Neuronal stem cell (in vitro differentiated cells): ENCODE data around the gene GATA3.
A peak's percentile ranks its signal among the peaks of the same experiment; 100 is the strongest.

ENCODE experiments used
- DNase-seq: peaks from one replicate; pipeline ENCODE4 v3.0.0-alpha.2; 2013; ENCODE audit warnings: low spot score
- H2AFZ ChIP-seq: one replicate; pipeline ENCODE4 v1.6.1; 2013; ENCODE audit warnings: mild to moderate bottlenecking, low read length, inconsistent platforms
- H2AK5ac ChIP-seq: 2 replicates; pipeline ENCODE4 v1.6.1; 2013; ENCODE audit warnings: low read depth, mild to moderate bottlenecking, inconsistent platforms, low read length, moderate library complexity, mixed read lengths
- H2BK120ac ChIP-seq: 2 replicates; pipeline ENCODE4 v1.6.1; 2013; ENCODE audit warnings: low read depth, mild to moderate bottlenecking, inconsistent platforms, low read length, moderate library complexity, mixed read lengths
- H2BK12ac ChIP-seq: one replicate; pipeline ENCODE4 v1.6.1; 2013; ENCODE audit warnings: low read length, inconsistent platforms
- H2BK15ac ChIP-seq: 2 replicates; pipeline ENCODE4 v1.6.1; 2013; ENCODE audit warnings: mild to moderate bottlenecking, low read length, inconsistent platforms, mixed read lengths
- H2BK5ac ChIP-seq: one replicate; pipeline ENCODE4 v1.6.1; 2013; ENCODE audit warnings: inconsistent platforms, mild to moderate bottlenecking, low read length, moderate library complexity
- H3K14ac ChIP-seq: one replicate; pipeline ENCODE4 v1.6.1; 2013; ENCODE audit warnings: low read length, inconsistent platforms
- H3K18ac ChIP-seq: 2 replicates; pipeline ENCODE4 v1.6.1; 2013; ENCODE audit warnings: low read length, inconsistent platforms
- H3K23ac ChIP-seq: 2 replicates; pipeline ENCODE4 v1.6.1; 2013; ENCODE audit warnings: low read depth, mild to moderate bottlenecking, mixed read lengths, low read length, inconsistent platforms; ENCODE audit not compliant: poor library complexity
- H3K27ac ChIP-seq: replicated peaks from 3 replicates; pipeline ENCODE4 v1.5.1; 2013; ENCODE audit warnings: low read length, inconsistent platforms
- H3K27me3 ChIP-seq, 3 experiments: 2 replicates each; pipeline ENCODE4 v1.6.1; 2013; ENCODE audit warnings: low read length in 3 of 3, mild to moderate bottlenecking in 2 of 3, inconsistent platforms in 1 of 3, low read depth in 1 of 3, mixed read lengths in 1 of 3, moderate library complexity in 1 of 3; ENCODE audit not compliant: control insufficient read depth in 3 of 3, insufficient read depth in 3 of 3
- H3K36me3 ChIP-seq, 2 donors: replicated peaks in 1 of 2; 2 replicates each; pipeline ENCODE4 v1.6.1; 2013; ENCODE audit warnings: low read length in 2 of 2; ENCODE audit not compliant: control insufficient read depth in 2 of 2, insufficient read depth in 2 of 2
- H3K4ac ChIP-seq: 2 replicates; pipeline ENCODE4 v1.6.1; 2013; ENCODE audit warnings: inconsistent platforms, mild to moderate bottlenecking, low read length, moderate library complexity
- H3K4me1 ChIP-seq, 2 donors: 1 replicate in 1 of 2; 2 replicates in 1 of 2; pipeline ENCODE4 v1.6.1; 2013; ENCODE audit warnings: low read length in 2 of 2, low read depth in 1 of 2; ENCODE audit not compliant: control insufficient read depth in 2 of 2, insufficient read depth in 1 of 2
- H3K4me2 ChIP-seq: one replicate; pipeline ENCODE4 v1.6.1; 2013; ENCODE audit warnings: mild to moderate bottlenecking, low read length, inconsistent platforms; ENCODE audit not compliant: insufficient read depth, poor library complexity, severe bottlenecking
- H3K4me3 ChIP-seq, 2 donors: 2 replicates each; pipeline ENCODE4 v1.5.1; 2013; ENCODE audit warnings: low read length in 2 of 2, mild to moderate bottlenecking in 2 of 2, inconsistent platforms in 1 of 2, moderate library complexity in 1 of 2
- H3K79me1 ChIP-seq: one replicate; pipeline ENCODE4 v1.6.1; 2013; ENCODE audit warnings: low read depth, mild to moderate bottlenecking, inconsistent platforms, low read length, moderate library complexity
- H3K9ac ChIP-seq: one replicate; pipeline ENCODE4 v1.6.1; 2013; ENCODE audit warnings: mild to moderate bottlenecking, low read depth, low read length, inconsistent platforms; ENCODE audit not compliant: poor library complexity
- H3K9me3 ChIP-seq, 2 donors: replicated peaks in 1 of 2; 2 replicates each; pipeline versions ENCODE3 to v1.6.1; 2013; ENCODE audit warnings: low read length in 2 of 2, mild to moderate bottlenecking in 2 of 2, inconsistent platforms in 1 of 2, low read depth in 1 of 2, mixed read lengths in 1 of 2, moderate library complexity in 1 of 2; ENCODE audit not compliant: control insufficient read depth in 2 of 2, insufficient read depth in 1 of 2
- H4K8ac ChIP-seq: one replicate; pipeline ENCODE4 v1.6.1; 2013; ENCODE audit warnings: low read depth, mild to moderate bottlenecking, inconsistent platforms, low read length, moderate library complexity
- H4K91ac ChIP-seq: one replicate; pipeline ENCODE4 v1.6.1; 2013; ENCODE audit warnings: low read length, low read depth, mild to moderate bottlenecking, inconsistent platforms; ENCODE audit not compliant: poor library complexity
- WGBS, 2 donors: extraction: QIAGEN DNeasy Blood & Tissue Kit; methylation state at CpG; one replicate each; pipeline ENCODE4 v1.1.7; 2013; ENCODE audit warnings: missing lambda C conversion rate in 2 of 2, mixed read lengths in 1 of 2; ENCODE audit not compliant: insufficient read length in 2 of 2, insufficient replicate concordance in 1 of 2; ENCODE audit errors: extremely low coverage in 2 of 2; 5-methylcytosine and 5-hydroxymethylcytosine counted together

GATA3 gene

GRCh38 chr10:8044331-8044907 lies 10.1 kb upstream of the GATA3 start:
- peak overlapping the region; percentile 81 for H2AFZ ChIP-seq
- H3K9me3 ChIP-seq, result peaks cover 0 to 3% of the 10 kb centered on the region in 2 donors
- H3K27ac ChIP-seq, result no peak overlapping the region
- no peak overlapping the region for H3K14ac ChIP-seq
- no peak overlapping the region for H3K9ac ChIP-seq
- H3K18ac ChIP-seq, result peak overlapping the region; percentile 58
- H2AK5ac ChIP-seq, result no peak overlapping the region
- H3K79me1 ChIP-seq, result no peaks in the 10 kb centered on the region
- H3K4me3 ChIP-seq, result no peak overlapping the region
- no CpG with 5 or more reads among the region's 12 CpGs for WGBS, 2 donors
- H2BK120ac ChIP-seq, result no peak overlapping the region
- no peak overlapping the region for H2BK5ac ChIP-seq
- no peak overlapping the region for H3K4me2 ChIP-seq
- peaks cover 66 to 100% (median 99%) of the 10 kb centered on the region in 3 experiments for H3K27me3 ChIP-seq
- no peak overlapping the region for H3K23ac ChIP-seq
- H2BK15ac ChIP-seq, result no peak overlapping the region
- H2BK12ac ChIP-seq, result no peak overlapping the region
- H4K8ac ChIP-seq, result no peak overlapping the region
- no peak overlapping the region for H3K4ac ChIP-seq
- H3K36me3 ChIP-seq, result no peaks in the 10 kb centered on the region
- H3K4me1 ChIP-seq, result peaks cover 0 to 15% of the 10 kb centered on the region in 2 donors
- no peak for DNase-seq
- no peak overlapping the region for H4K91ac ChIP-seq

GRCh38 chr10:8044908-8045725 lies 9.4 kb upstream of the GATA3 start:
- peak; percentile 39 for DNase-seq
- Histone ChIP-seq H3K4me2 (no peak overlapping the region), H4K8ac (no peak overlapping the region), H2AK5ac (peak overlapping the region; percentile 56), H2BK12ac (no peak overlapping the region), H3K27me3 (peaks cover 72 to 100% (median 100%) of the 10 kb centered on the region in 3 experiments), H3K4me3 (peak overlapping the region in 1 of 2 donors; percentile 7), H2BK120ac (no peak overlapping the region), H2BK15ac (no peak overlapping the region), H3K27ac (no peak overlapping the region), H2AFZ (peak overlapping the region; percentile 81), H3K18ac (peak overlapping the region; percentile 80), H2BK5ac (no peak overlapping the region), H3K14ac (no peak overlapping the region), H4K91ac (no peak overlapping the region), H3K36me3 (no peaks in the 10 kb centered on the region), H3K4me1 (peaks cover 0 to 16% of the 10 kb centered on the region in 2 donors), H3K23ac (no peak overlapping the region), H3K79me1 (no peaks in the 10 kb centered on the region), H3K9me3 (peaks cover 0 to 3% of the 10 kb centered on the region in 2 donors), H3K9ac (no peak overlapping the region), H3K4ac (no peak overlapping the region)
- no CpG with 5 or more reads among the region's 32 CpGs for WGBS, 2 donors

GRCh38 chr10:8045726-8046494 lies 8.6 kb upstream of the GATA3 start:
- no CpG with 5 or more reads among the region's 17 CpGs for WGBS, 2 donors
- H3K4me2 ChIP-seq, result no peak overlapping the region
- H2AK5ac ChIP-seq, result no peak overlapping the region
- no peaks in the 10 kb centered on the region for H3K36me3 ChIP-seq
- H2BK12ac ChIP-seq, result no peak overlapping the region
- H3K23ac ChIP-seq, result no peak overlapping the region
- peaks cover 0 to 3% of the 10 kb centered on the region in 2 donors for H3K9me3 ChIP-seq
- peaks cover 0 to 18% of the 10 kb centered on the region in 2 donors for H3K4me1 ChIP-seq
- H2BK120ac ChIP-seq, result no peak overlapping the region
- no peak overlapping the region for H3K18ac ChIP-seq
- H3K79me1 ChIP-seq, result no peaks in the 10 kb centered on the region
- peak overlapping the region; percentile 81 for H2AFZ ChIP-seq
- H3K9ac ChIP-seq, result no peak overlapping the region
- no peak overlapping the region for H4K8ac ChIP-seq
- no peak overlapping the region for H2BK5ac ChIP-seq
- no peak for DNase-seq
- H3K4ac ChIP-seq, result no peak overlapping the region
- H3K4me3 ChIP-seq, result no peak overlapping the region
- peaks cover 76 to 100% (median 100%) of the 10 kb centered on the region in 3 experiments for H3K27me3 ChIP-seq
- H3K14ac ChIP-seq, result no peak overlapping the region
- no peak overlapping the region for H2BK15ac ChIP-seq
- H3K27ac ChIP-seq, result no peak overlapping the region
- H4K91ac ChIP-seq, result no peak overlapping the region
